Duodenal mucosa (tissue), 2 donors: ENCODE results near the gene AMFR.
"Not testable (repeated sequence)": the region's sequence is repeated elsewhere in the genome, so short reads cannot be mapped to it uniquely, and the experiment has no call there.

Experiments used
- H3K27ac ChIP-seq: one replicate; pipeline ENCODE4 v1.7.0; 2013; ENCODE audit warnings: low read depth, low read length
- H3K27me3 ChIP-seq, 2 donors: one replicate each; pipeline ENCODE4 v1.7.0; 2013; ENCODE audit warnings: low read length in 2 of 2, control low read depth in 1 of 2; ENCODE audit not compliant: insufficient read depth in 2 of 2, control insufficient read depth in 1 of 2
- H3K36me3 ChIP-seq, 2 donors: one replicate each; pipeline ENCODE4 v1.7.0; 2013; ENCODE audit warnings: low read length in 2 of 2, control low read depth in 1 of 2; ENCODE audit not compliant: insufficient read depth in 2 of 2, control insufficient read depth in 1 of 2
- H3K4me1 ChIP-seq, 2 donors: one replicate each; pipeline ENCODE4 v1.7.0; 2013; ENCODE audit warnings: low read length in 2 of 2, control low read depth in 1 of 2; ENCODE audit not compliant: insufficient read depth in 2 of 2, control insufficient read depth in 1 of 2
- H3K4me3 ChIP-seq, 2 donors: one replicate each; pipeline ENCODE4 v1.7.0; 2013; ENCODE audit warnings: low read length in 2 of 2, low read depth in 1 of 2
- H3K9ac ChIP-seq, 2 donors: one replicate each; pipeline ENCODE4 v1.7.0; 2013; ENCODE audit warnings: low read length in 2 of 2, low read depth in 1 of 2
- H3K9me3 ChIP-seq, 2 donors: one replicate each; pipeline ENCODE4 v1.7.0; 2013; ENCODE audit warnings: low read length in 2 of 2, control low read depth in 1 of 2; ENCODE audit not compliant: control insufficient read depth in 1 of 2

Gene AMFR

DNA sequence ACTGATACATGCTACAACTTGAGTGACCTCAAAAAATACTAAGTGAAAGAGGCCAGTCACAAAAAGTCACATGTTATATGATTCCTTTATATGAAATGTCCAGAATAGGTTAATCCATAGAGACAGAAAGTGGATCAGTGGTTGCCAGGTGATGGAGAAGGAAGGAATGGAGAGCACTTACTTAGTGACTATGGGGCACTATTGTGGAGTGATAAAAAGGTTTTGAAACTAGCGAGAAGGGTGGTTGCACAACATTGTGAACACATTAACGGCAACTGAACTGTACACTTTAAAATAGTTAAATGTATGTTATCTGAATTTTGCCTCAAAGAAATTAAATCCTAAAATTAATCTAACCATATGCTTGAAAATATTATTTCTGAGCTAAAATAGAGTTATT lies 25.9 kb downstream of the AMFR start:
- H3K4me3 ChIP-seq = no peak overlapping the region
- H3K9ac ChIP-seq = no peak overlapping the region
- H3K36me3 ChIP-seq = peaks cover 23 to 39% of the 10 kb centered on the region in 2 donors
- H3K9me3 ChIP-seq = no peaks in the 10 kb centered on the region
- no peak overlapping the region for H3K27ac ChIP-seq
- H3K27me3 ChIP-seq = no peaks in the 10 kb centered on the region
- H3K4me1 ChIP-seq = no peaks in the 10 kb centered on the region

DNA sequence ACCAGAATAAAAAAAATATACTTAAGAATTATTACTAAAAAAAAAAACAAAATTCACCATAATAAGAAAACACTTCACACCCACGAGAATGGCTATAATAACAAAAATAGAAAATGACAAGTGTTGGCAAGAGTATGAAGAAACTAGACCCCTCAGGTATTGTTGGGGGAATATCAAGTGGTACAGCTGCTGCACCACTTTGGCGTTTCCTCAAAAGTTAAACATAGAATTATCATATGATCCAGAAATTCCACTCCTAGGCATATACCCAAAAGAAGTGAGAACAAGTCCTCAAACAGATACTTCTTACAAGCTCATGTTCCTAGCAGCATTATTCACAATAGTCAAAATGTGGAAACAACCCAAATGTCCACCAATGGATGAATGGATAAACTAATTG lies 26.3 kb downstream of the AMFR start:
- Histone ChIP-seq H3K36me3 (peaks cover 19 to 34% of the 10 kb centered on the region in 2 donors), H3K27ac (no peak overlapping the region), H3K9ac (no peak overlapping the region), H3K4me1 (no peaks in the 10 kb centered on the region), H3K9me3 (no peaks in the 10 kb centered on the region), H3K4me3 (no peak overlapping the region), H3K27me3 (no peaks in the 10 kb centered on the region)

DNA sequence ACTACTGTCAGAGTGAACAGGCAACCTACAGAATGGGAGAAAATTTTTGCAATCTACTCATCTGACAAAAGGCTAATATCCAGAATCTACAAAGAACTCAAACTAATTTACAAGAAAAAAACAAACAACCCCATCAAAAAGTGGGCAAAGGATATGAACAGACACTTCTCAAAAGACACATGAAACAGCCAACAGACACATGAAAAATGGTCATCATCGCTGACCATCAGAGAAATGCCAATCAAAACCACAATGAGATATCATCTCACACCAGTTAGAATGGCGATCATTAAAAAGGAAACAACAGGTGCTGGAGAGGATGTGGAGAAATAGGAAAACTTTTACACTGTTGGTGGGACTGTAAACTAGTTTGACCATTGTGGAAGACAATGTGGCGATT lies 28.6 kb downstream of the AMFR start:
- not testable (repeated sequence) for H3K27ac ChIP-seq, H3K27me3 ChIP-seq, H3K4me1 ChIP-seq, H3K9ac ChIP-seq, H3K4me3 ChIP-seq, H3K9me3 ChIP-seq
- H3K36me3 ChIP-seq = peaks cover 8 to 21% of the 10 kb centered on the region in 2 donors

DNA sequence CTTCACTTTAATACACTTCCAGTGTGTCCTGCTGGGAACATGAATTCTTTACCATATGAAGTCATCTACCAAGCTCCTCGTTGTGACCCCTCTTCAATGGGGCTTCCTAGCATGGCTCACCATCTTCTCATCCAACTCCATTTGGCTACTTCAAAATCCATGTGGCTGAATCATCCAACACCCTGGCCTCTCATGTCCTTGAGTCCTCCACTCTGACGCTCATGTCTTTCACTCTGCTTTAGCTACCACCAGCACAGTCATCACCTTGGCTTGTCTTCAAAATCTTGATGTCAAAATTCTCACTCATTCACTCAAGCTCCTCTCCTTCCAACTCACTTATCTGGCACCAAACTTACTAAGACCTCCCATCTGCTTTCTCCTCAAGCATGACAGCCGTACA lies 35.8 kb downstream of the AMFR start:
- peaks cover 29 to 54% of the 10 kb centered on the region in 2 donors for H3K36me3 ChIP-seq
- H3K4me3 ChIP-seq = no peak overlapping the region
- H3K4me1 ChIP-seq = no peaks in the 10 kb centered on the region
- H3K9me3 ChIP-seq = no peaks in the 10 kb centered on the region
- H3K27ac ChIP-seq = no peak overlapping the region
- no peak overlapping the region for H3K9ac ChIP-seq
- H3K27me3 ChIP-seq = no peaks in the 10 kb centered on the region

DNA sequence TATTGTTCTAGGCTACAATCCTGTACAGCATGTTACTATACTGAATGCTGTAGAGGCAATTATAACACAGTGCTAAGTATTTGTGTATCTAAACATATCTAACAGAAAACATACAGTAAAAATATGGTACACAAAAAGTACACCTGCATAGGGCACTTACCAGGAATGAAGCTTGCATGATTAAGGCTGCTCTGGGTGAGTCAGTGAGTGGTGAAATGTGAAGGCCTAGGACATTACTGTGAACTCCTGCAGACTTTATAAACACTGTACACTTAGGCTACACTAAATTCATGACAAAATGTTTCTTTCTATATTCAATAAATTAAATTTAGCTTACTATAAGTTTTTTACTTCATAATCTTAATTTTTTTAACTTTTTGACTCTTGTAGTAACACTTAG lies 37.1 kb downstream of the AMFR start:
- no peak overlapping the region for H3K4me3 ChIP-seq
- no peaks in the 10 kb centered on the region for H3K4me1 ChIP-seq
- H3K36me3 ChIP-seq = peaks cover 37 to 68% of the 10 kb centered on the region in 2 donors
- H3K27me3 ChIP-seq = no peaks in the 10 kb centered on the region
- H3K9ac ChIP-seq = no peak overlapping the region
- H3K27ac ChIP-seq = no peak overlapping the region
- H3K9me3 ChIP-seq = no peaks in the 10 kb centered on the region

DNA sequence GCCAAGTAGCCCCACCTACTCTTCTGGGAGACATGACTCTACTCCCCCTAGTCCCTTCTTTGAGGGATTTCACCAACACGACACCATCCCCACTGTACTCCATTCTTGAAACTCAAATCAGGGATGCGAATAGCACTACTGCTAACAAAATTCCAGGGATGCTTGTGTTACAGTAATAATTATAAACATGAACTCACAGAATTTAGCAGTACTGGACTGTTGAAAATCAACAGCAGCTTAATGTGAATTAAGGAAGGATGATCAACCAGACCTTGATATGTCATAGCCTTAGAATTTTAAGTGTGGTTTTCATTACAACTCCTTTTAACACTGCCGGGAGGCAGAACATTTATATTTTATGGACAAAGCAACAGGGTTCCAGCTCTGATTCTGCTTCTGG lies 37.9 kb downstream of the AMFR start:
- Histone ChIP-seq H3K36me3 (peaks cover 41 to 75% of the 10 kb centered on the region in 2 donors), H3K27me3 (no peaks in the 10 kb centered on the region), H3K27ac (no peak overlapping the region), H3K4me1 (no peaks in the 10 kb centered on the region), H3K4me3 (no peak overlapping the region), H3K9ac (no peak overlapping the region), H3K9me3 (no peaks in the 10 kb centered on the region)

DNA sequence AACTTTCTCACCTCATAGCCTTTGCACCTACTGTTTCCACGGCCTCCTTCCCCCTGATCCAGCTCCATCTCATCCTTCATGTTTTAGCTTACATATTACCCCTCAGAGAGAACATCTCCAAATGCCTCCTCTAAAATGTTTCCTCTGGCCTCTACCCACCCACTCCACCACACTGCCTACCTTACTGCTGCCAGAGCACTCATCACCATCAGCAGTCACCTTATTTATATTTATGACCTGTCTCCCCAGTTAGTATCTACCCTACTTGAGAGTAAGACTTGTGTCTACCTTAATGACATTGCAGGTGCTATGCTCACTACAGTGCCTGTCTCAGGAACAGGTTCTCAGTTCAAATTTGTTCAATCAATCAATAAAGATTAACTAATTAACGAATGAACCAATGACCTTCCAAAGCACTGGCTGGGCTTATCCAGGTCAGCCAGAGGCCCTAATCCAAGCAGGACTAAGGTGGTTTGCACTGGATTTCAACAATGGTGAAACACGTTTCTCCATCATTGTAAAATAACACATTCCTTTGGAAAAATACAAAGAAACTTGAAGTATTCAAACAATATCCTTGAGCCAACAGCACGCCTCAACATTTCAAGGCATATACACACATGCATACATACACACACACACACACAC lies 41.1 kb downstream of the AMFR start:
- H3K4me3 ChIP-seq = no peak overlapping the region
- peaks cover 39 to 87% of the 10 kb centered on the region in 2 donors for H3K36me3 ChIP-seq

DNA sequence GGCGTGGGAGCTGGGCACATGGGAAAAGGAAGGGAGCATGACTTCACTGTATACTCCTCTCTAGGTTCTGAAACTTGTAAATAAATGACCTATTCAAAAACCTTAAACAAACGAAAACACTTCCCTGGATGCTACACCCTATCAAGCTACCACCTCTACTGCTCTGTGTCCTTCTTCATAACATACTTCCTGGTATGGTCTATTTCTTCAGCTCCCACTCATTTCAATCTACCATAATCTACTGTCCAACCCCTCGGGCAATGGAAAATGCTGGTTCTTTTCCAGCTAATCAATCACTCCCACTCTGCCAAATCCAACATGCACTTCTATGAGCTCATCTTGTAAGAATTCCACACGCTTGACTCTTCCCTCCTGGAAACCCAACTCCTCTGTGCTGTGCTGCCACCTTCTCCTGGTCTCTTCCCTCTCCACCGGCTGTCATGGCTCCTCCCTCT lies 42.4 kb downstream of the AMFR start:
- H3K9me3 ChIP-seq = peaks cover 6 to 8% of the 10 kb centered on the region in 2 donors

More for the DNA sequence above, 41.1 kb downstream of the AMFR start:
- H3K4me1 ChIP-seq = no peaks in the 10 kb centered on the region
- peaks cover 6 to 8% of the 10 kb centered on the region in 2 donors for H3K9me3 ChIP-seq
- H3K27me3 ChIP-seq = no peaks in the 10 kb centered on the region
- no peak overlapping the region for H3K9ac ChIP-seq
- no peak overlapping the region for H3K27ac ChIP-seq

GRCh38 chr16:56382459-56382858 lies 42.9 kb downstream of the AMFR start:
- Histone ChIP-seq H3K27me3 (no peaks in the 10 kb centered on the region), H3K9me3 (peaks cover 6 to 8% of the 10 kb centered on the region in 2 donors), H3K36me3 (peaks cover 30 to 78% of the 10 kb centered on the region in 2 donors), H3K4me1 (no peaks in the 10 kb centered on the region), H3K27ac (no peak overlapping the region), H3K9ac (no peak overlapping the region), H3K4me3 (no peak overlapping the region)

More for the DNA sequence above, 42.4 kb downstream of the AMFR start:
- no peak overlapping the region for H3K27ac ChIP-seq
- no peak overlapping the region for H3K9ac ChIP-seq
- H3K36me3 ChIP-seq = peaks cover 34 to 82% of the 10 kb centered on the region in 2 donors
- no peaks in the 10 kb centered on the region for H3K4me1 ChIP-seq
- H3K4me3 ChIP-seq = no peak overlapping the region
- no peaks in the 10 kb centered on the region for H3K27me3 ChIP-seq

DNA sequence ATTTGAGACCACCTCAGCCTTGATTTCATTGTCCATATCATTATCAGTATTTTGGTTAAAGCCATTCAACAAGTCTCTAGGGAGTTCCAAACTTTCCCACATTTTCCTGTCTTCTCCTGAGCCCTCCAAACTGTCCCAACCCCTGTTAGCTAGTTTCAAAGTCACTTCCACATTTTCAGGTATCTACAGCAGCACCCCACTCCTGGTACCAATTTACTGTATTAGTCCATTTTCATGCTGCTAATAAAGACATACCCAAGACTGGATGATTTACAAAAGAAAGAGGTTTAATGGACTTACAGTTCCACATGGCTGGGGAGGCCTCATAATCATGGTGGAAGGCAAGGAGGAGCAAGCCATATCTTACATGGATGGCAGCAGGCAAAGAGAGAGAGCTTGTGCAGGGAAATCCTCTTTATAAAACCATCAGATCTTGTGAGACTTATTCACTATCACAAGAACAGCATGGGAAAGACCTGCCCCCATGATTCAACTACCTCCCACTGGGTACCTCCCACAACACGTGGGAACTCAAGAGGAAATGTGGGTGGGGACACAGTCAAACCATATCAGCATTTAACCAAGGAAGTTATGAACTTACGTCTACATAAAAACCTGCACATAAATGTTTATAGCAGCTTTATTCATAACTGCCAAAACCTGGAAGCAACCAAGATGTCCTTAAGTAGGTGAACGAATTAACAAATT lies 44.4 kb downstream of the AMFR start:
- not testable (repeated sequence) for H3K9me3 ChIP-seq
- peaks cover 25 to 67% of the 10 kb centered on the region in 2 donors for H3K36me3 ChIP-seq

More for the DNA sequence above, 44.4 kb downstream of the AMFR start:
- H3K9ac ChIP-seq, H3K4me1 ChIP-seq, H3K27me3 ChIP-seq, H3K27ac ChIP-seq, H3K4me3 ChIP-seq: not testable (repeated sequence)
